Effector memory CD4-positive, alpha-beta T cell (primary cell): ENCODE results near the gene COX15.
"Not testable (repeated sequence)": the region's sequence is repeated elsewhere in the genome, so short reads cannot be mapped to it uniquely, and the experiment has no call there.

ENCODE experiments used
- DNase-seq, 3 donors: peaks; one replicate each; pipeline ENCODE4 v3.0.0-alpha.2; 2020
- H3K27ac ChIP-seq: 2 replicates; pipeline ENCODE4 v1.7.0; 2013; ENCODE audit warnings: mild to moderate bottlenecking, low read length, moderate library complexity; ENCODE audit not compliant: insufficient read depth, poor library complexity, severe bottlenecking
- H3K27me3 ChIP-seq: replicated peaks from 2 replicates; pipeline ENCODE4 v1.7.0; 2013; ENCODE audit warnings: mild to moderate bottlenecking, low read length; ENCODE audit not compliant: insufficient read depth, control insufficient read depth, poor library complexity, severe bottlenecking
- H3K36me3 ChIP-seq: 2 replicates; pipeline ENCODE4 v1.7.0; 2013; ENCODE audit warnings: mild to moderate bottlenecking, low read length, moderate library complexity; ENCODE audit not compliant: control insufficient read depth, insufficient read depth
- H3K4me1 ChIP-seq: 2 replicates; pipeline ENCODE4 v1.7.0; 2013; ENCODE audit warnings: low read length, mild to moderate bottlenecking; ENCODE audit not compliant: control insufficient read depth, insufficient read depth, poor library complexity, severe bottlenecking
- H3K4me3 ChIP-seq: 2 replicates; pipeline ENCODE4 v1.7.0; 2013; ENCODE audit warnings: low read length, low read depth, mild to moderate bottlenecking; ENCODE audit not compliant: insufficient read depth, poor library complexity, severe bottlenecking
- H3K9me3 ChIP-seq: 2 replicates; pipeline ENCODE4 v1.7.0; 2013; ENCODE audit warnings: mild to moderate bottlenecking, low read length, moderate library complexity; ENCODE audit not compliant: control insufficient read depth

COX15 gene

GRCh38 chr10:99742701-99743100 is 10.8 kb upstream of the COX15 start:
- peaks cover 77% of the 10 kb centered on the region for H3K36me3 ChIP-seq
- no peak for DNase-seq
- no peaks in the 10 kb centered on the region for H3K9me3 ChIP-seq
- H3K4me1 ChIP-seq: no peaks in the 10 kb centered on the region
- H3K27ac ChIP-seq: no peak overlapping the region
- H3K27me3 ChIP-seq: no peaks in the 10 kb centered on the region
- no peak overlapping the region for H3K4me3 ChIP-seq

GRCh38 chr10:99742254-99742653 is 10.3 kb upstream of the COX15 start:
- Histone ChIP-seq H3K27ac (no peak overlapping the region), H3K4me1 (no peaks in the 10 kb centered on the region), H3K9me3 (no peaks in the 10 kb centered on the region), H3K27me3 (no peaks in the 10 kb centered on the region), H3K36me3 (peaks cover 77% of the 10 kb centered on the region), H3K4me3 (no peak overlapping the region)
- no peak for DNase-seq

- DNase-seq: no peak
- no peaks in the 10 kb centered on the region for H3K4me1 ChIP-seq
- H3K36me3 ChIP-seq: peaks cover 79% of the 10 kb centered on the region
- no peak overlapping the region for H3K4me3 ChIP-seq
- no peaks in the 10 kb centered on the region for H3K27me3 ChIP-seq
- no peak overlapping the region for H3K27ac ChIP-seq
- H3K9me3 ChIP-seq: no peaks in the 10 kb centered on the region
Measured at GRCh38 chr10:99740933-99741559, 9.1 kb upstream of the COX15 start.

GRCh38 chr10:99740260-99740659 is 8.3 kb upstream of the COX15 start:
- no peaks in the 10 kb centered on the region for H3K4me1 ChIP-seq
- no peak for DNase-seq
- peaks cover 75% of the 10 kb centered on the region for H3K36me3 ChIP-seq
- no peaks in the 10 kb centered on the region for H3K9me3 ChIP-seq
- H3K4me3 ChIP-seq: no peak overlapping the region
- H3K27me3 ChIP-seq: no peaks in the 10 kb centered on the region
- H3K27ac ChIP-seq: no peak overlapping the region

- peaks cover 24% of the 10 kb centered on the region for H3K36me3 ChIP-seq
- not testable (repeated sequence) for H3K9me3 ChIP-seq, H3K27me3 ChIP-seq, H3K27ac ChIP-seq, H3K4me3 ChIP-seq, DNase-seq
- peaks cover 12% of the 10 kb centered on the region for H3K4me1 ChIP-seq
Measured at GRCh38 chr10:99734111-99734510, 2.2 kb upstream of the COX15 start.

- Histone ChIP-seq H3K4me3 (no peak overlapping the region), H3K4me1 (peaks cover 12% of the 10 kb centered on the region), H3K27me3 (no peaks in the 10 kb centered on the region), H3K36me3 (peaks cover 20% of the 10 kb centered on the region), H3K9me3 (no peaks in the 10 kb centered on the region), H3K27ac (no peak overlapping the region)
- DNase-seq: no peak
Measured at GRCh38 chr10:99733366-99733765, 1.4 kb upstream of the COX15 start.

- peak overlapping the region; percentile 90 for H3K4me3 ChIP-seq
Measured at GRCh38 chr10:99731306-99732032, 458 bp downstream of the COX15 start.

GRCh38 chr10:99730026-99730425 is 1.9 kb downstream of the COX15 start:
- Histone ChIP-seq H3K27ac (no peak overlapping the region), H3K4me3 (no peak overlapping the region), H3K4me1 (peaks cover 12% of the 10 kb centered on the region), H3K9me3 (no peaks in the 10 kb centered on the region), H3K36me3 (peaks cover 20% of the 10 kb centered on the region), H3K27me3 (no peaks in the 10 kb centered on the region)
- DNase-seq: no peak

More at GRCh38 chr10:99731306-99732032, 458 bp downstream of the COX15 start:
- peaks cover 12% of the 10 kb centered on the region for H3K36me3 ChIP-seq
- no peaks in the 10 kb centered on the region for H3K27me3 ChIP-seq
- peak overlapping the region; percentile 89 for H3K27ac ChIP-seq
- DNase-seq: no peak
- H3K9me3 ChIP-seq: no peaks in the 10 kb centered on the region
- peaks cover 12% of the 10 kb centered on the region for H3K4me1 ChIP-seq

GRCh38 chr10:99720387-99720786 is 11.5 kb downstream of the COX15 start:
- Histone ChIP-seq H3K4me1 (no peaks in the 10 kb centered on the region), H3K27me3 (no peaks in the 10 kb centered on the region), H3K9me3 (no peaks in the 10 kb centered on the region), H3K4me3 (no peak overlapping the region), H3K36me3 (peaks cover 67% of the 10 kb centered on the region), H3K27ac (no peak overlapping the region)
- no peak for DNase-seq

GRCh38 chr10:99714446-99714845 is 17.5 kb downstream of the COX15 start:
- Histone ChIP-seq H3K27ac (no peak overlapping the region), H3K36me3 (peaks cover 43% of the 10 kb centered on the region)
- no peak for DNase-seq

More at GRCh38 chr10:99714446-99714845, 17.5 kb downstream of the COX15 start:
- Histone ChIP-seq H3K4me3 (no peak overlapping the region), H3K4me1 (no peaks in the 10 kb centered on the region), H3K27me3 (no peaks in the 10 kb centered on the region), H3K9me3 (no peaks in the 10 kb centered on the region)
